Measurements from ENCODE around the gene RFX8.

- TF ChIP-seq ZNF580 (tag by site-specific recombination; IDR thresholded peaks at IDR 0.05) (no peak), CTCF (tag by site-specific recombination; IDR thresholded peaks at IDR 0.05) (no peak), PRDM2 (tag by site-specific recombination; IDR thresholded peaks at IDR 0.05; ENCODE audit: borderline replicate concordance) (no peak), ZNF2 (tag by site-specific recombination; IDR thresholded peaks at IDR 0.05) (no peak), ZNF530 (tag by site-specific recombination; IDR thresholded peaks at IDR 0.05; ENCODE audit: low read depth) (no peak), ZNF362 (tag by site-specific recombination; IDR thresholded peaks at IDR 0.05) (no peak), KLF7 (tag by site-specific recombination; IDR thresholded peaks at IDR 0.05; ENCODE audit: borderline replicate concordance) (no peak)
Observed at GRCh38 chr2:101430156-101430555, 44.8 kb downstream of the RFX8 start.

Measured in HEK293 (cell line).